Naive thymus-derived CD4-positive, alpha-beta T cell (primary cell): ENCODE measurements around the gene TCL1B. TPM values are rescaled to one million over a fixed set of nuclear protein-coding genes. Genes with fewer than 3 reads are reported as not detected.

ENCODE experiments used
- ATAC-seq: fragments of 150-1000 bp; cut with Tn5 transposase; 2 replicates; pipeline ENCODE4 v1.10.0; 2021; ENCODE audit warnings: mild to moderate bottlenecking, moderate library complexity
- CTCF ChIA-PET: fragments of 350-600 bp; sonication (Branson Sonifier 250); formaldehyde crosslinking; loops from one replicate; lab custom pipeline; 2021; ENCODE audit warnings: antibody characterized with exemption; lab: Charles Lee
- POLR2A ChIA-PET: fragments of 350-600 bp; sonication (Branson Sonifier 250); formaldehyde crosslinking; loops from one replicate; lab custom pipeline; 2021; ENCODE audit warnings: antibody characterized with exemption, inconsistent platforms; lab: Charles Lee
- DNase-seq, 9 donors: peaks; one replicate each; pipeline versions ENCODE4 v3.0.0 to v3.0.0-alpha.2; 2020 to 2022; ENCODE audit warnings: mixed read lengths in 1 of 9
- H3K27ac ChIP-seq: one replicate; pipeline ENCODE4 v1.7.0; 2013; ENCODE audit warnings: mild to moderate bottlenecking, low read depth, low read length, moderate library complexity
- H3K27me3 ChIP-seq, 2 donors: one replicate each; pipeline ENCODE4 v1.7.0; 2013; ENCODE audit warnings: low read length in 2 of 2, mild to moderate bottlenecking in 2 of 2, moderate library complexity in 2 of 2; ENCODE audit not compliant: control insufficient read depth in 2 of 2, insufficient read depth in 2 of 2
- H3K36me3 ChIP-seq, 3 experiments: 1 replicate in 2 of 3; 2 replicates in 1 of 3; pipeline ENCODE4 v1.7.0; 2013; ENCODE audit warnings: low read length in 3 of 3, mild to moderate bottlenecking in 3 of 3, moderate library complexity in 1 of 3; ENCODE audit not compliant: insufficient read depth in 3 of 3, control insufficient read depth in 2 of 3
- H3K4me1 ChIP-seq, 2 donors: one replicate each; pipeline ENCODE4 v1.7.0; 2013; ENCODE audit warnings: low read length in 2 of 2, mild to moderate bottlenecking in 2 of 2, moderate library complexity in 1 of 2; ENCODE audit not compliant: control insufficient read depth in 2 of 2, insufficient read depth in 2 of 2
- H3K4me3 ChIP-seq: 2 replicates; pipeline ENCODE4 v1.7.0; 2013; ENCODE audit warnings: mild to moderate bottlenecking, low read length
- H3K9me3 ChIP-seq, 3 experiments: 1 replicate in 2 of 3; 2 replicates in 1 of 3; pipeline ENCODE4 v1.7.0; 2013; ENCODE audit warnings: low read length in 3 of 3; ENCODE audit not compliant: control insufficient read depth in 2 of 3
- H3K27ac Mint-ChIP-seq, 9 donors: one replicate each; pipeline ENCODE4 v1.8.0; 2020 to 2022; ENCODE audit warnings: mixed read lengths in 9 of 9, mild to moderate bottlenecking in 8 of 9, moderate library complexity in 5 of 9, inconsistent platforms in 2 of 9
- H3K27me3 Mint-ChIP-seq, 5 donors: one replicate each; pipeline ENCODE4 v1.8.0; 2021 to 2022; ENCODE audit warnings: mixed read lengths in 5 of 5, mild to moderate bottlenecking in 1 of 5
- H3K36me3 Mint-ChIP-seq, 5 donors: one replicate each; pipeline ENCODE4 v1.8.0; 2020 to 2022; ENCODE audit warnings: mixed read lengths in 5 of 5, mild to moderate bottlenecking in 3 of 5, inconsistent platforms in 1 of 5
- H3K4me1 Mint-ChIP-seq, 7 donors: one replicate each; pipeline ENCODE4 v1.8.0; 2020 to 2022; ENCODE audit warnings: mixed read lengths in 7 of 7, mild to moderate bottlenecking in 3 of 7, inconsistent platforms in 1 of 7
- H3K4me3 Mint-ChIP-seq, 10 donors: one replicate each; pipeline ENCODE4 v1.8.0; 2020 to 2022; ENCODE audit warnings: mild to moderate bottlenecking in 10 of 10, mixed read lengths in 10 of 10, moderate library complexity in 6 of 10, inconsistent platforms in 2 of 10
- H3K9me3 Mint-ChIP-seq, 11 donors: one replicate each; pipeline ENCODE4 v1.8.0; 2020 to 2022; ENCODE audit warnings: mixed read lengths in 11 of 11, mild to moderate bottlenecking in 4 of 11, inconsistent platforms in 1 of 11, moderate library complexity in 1 of 11
- intact Hi-C, 2 donors: fragments of 100-400 bp; cut with micrococcal nuclease; formaldehyde crosslinking; loops; one replicate each; pipeline ENCODE4 v1.15.1; 2023
- polyA plus RNA-seq, 2 donors: library from polyadenylated mRNA; unstranded; fragments of 300-500 nt; fragmentation: Illumina TruSeq; gene quantifications; one replicate each; pipeline ENCODE4 v1.2.3, GENCODE V29; 2021
- total RNA-seq, 6 experiments: library from RNA in 5 of 6; stranded (reverse) in 5 of 6; gene quantifications; 1 replicate in 5 of 6; 2 replicates in 1 of 6; pipeline ENCODE4 v1.2.3 and lab custom pipeline; 2021 to 2026

TCL1B gene
- total and polyA plus RNA-seq, 7 experiments from 2014 or later = 0.54 TPM; not detected in 6

DNA sequence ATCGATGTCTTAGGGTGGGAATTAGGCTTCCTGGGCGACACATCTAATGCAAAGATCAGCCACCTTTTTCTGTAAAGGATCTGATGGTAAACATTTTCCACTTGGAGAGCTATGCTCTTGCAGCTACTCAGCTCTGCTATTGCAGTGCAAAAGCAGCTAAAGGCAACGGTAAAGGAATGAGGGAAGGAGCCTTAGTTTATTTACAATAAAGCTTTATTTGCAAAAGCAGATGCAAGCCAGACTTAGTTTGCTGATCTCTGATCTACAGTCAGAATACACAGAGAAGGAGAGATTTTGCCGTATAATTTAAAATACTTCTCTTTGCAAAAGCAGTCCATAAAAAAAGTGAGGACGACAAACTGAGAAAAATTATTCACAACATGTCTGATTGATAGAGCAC lies 3.2 kb downstream of the TCL1B start:
- no peak overlapping the region for H3K4me3 Mint-ChIP-seq
- peaks cover 0 to 1% (median 0%) of the 10 kb centered on the region in 11 donors for H3K9me3 Mint-ChIP-seq
- H3K27me3 ChIP-seq = no peaks in the 10 kb centered on the region
- ATAC-seq (no peak), DNase-seq (no peak)
- CTCF ChIA-PET = no interaction called here
- peaks cover 2 to 38% (median 13%) of the 10 kb centered on the region in 5 donors for H3K27me3 Mint-ChIP-seq
- peak overlapping the region in 1 of 9 donors; percentile 2 for H3K27ac Mint-ChIP-seq
- no peaks in the 10 kb centered on the region for H3K36me3 Mint-ChIP-seq
- H3K4me1 ChIP-seq = no peaks in the 10 kb centered on the region
- H3K27ac ChIP-seq = no peak overlapping the region
- H3K9me3 ChIP-seq = no peaks in the 10 kb centered on the region
- intact Hi-C loops = no loop called here
- POLR2A ChIA-PET = no interaction called here
- no peaks in the 10 kb centered on the region for H3K4me1 Mint-ChIP-seq
- no peak overlapping the region for H3K4me3 ChIP-seq
- H3K36me3 ChIP-seq = no peaks in the 10 kb centered on the region

DNA sequence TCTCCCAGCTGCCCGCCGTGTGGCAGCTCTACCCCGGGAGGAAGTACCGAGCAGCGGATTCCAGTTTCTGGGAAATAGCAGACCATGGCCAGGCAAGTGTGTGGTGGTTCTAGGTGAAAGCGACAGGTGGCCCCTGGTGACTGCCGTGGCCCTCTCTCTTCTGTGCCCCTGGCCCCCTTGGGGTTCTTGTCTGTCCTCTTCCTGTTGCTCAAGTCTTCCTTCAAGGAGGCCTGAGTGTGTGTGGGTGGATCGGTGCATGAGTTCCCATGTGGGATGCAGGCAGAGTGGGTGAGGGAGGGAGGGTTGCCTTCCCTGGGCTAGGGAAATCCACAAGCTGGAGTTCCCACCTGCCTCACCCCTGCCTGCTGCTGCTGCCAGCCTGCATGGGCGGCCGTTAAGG lies 4.6 kb downstream of the TCL1B start:
- intact Hi-C loops = no loop called here
- Histone ChIP-seq H3K36me3 (no peaks in the 10 kb centered on the region), H3K27ac (no peak overlapping the region), H3K9me3 (no peaks in the 10 kb centered on the region), H3K4me3 (no peak overlapping the region), H3K4me1 (no peaks in the 10 kb centered on the region), H3K27me3 (no peaks in the 10 kb centered on the region)
- CTCF ChIA-PET = no interaction called here
- H3K27me3 Mint-ChIP-seq = peaks cover 3 to 31% (median 13%) of the 10 kb centered on the region in 5 donors
- DNase-seq (no peak), ATAC-seq (no peak)
- POLR2A ChIA-PET = no interaction called here
- H3K4me3 Mint-ChIP-seq = no peak overlapping the region
- H3K27ac Mint-ChIP-seq = no peak overlapping the region
- H3K36me3 Mint-ChIP-seq = no peaks in the 10 kb centered on the region
- no peaks in the 10 kb centered on the region for H3K4me1 Mint-ChIP-seq
- H3K9me3 Mint-ChIP-seq = peaks cover 0 to 1% (median 0%) of the 10 kb centered on the region in 11 donors

- no peaks in the 10 kb centered on the region for H3K27me3 ChIP-seq
- ATAC-seq = no peak
- no peaks in the 10 kb centered on the region for H3K36me3 ChIP-seq
- no peak overlapping the region for H3K4me3 ChIP-seq
- DNase-seq = no peak
- Mint-ChIP-seq H3K4me3 (no peak overlapping the region), H3K36me3 (no peaks in the 10 kb centered on the region), H3K27ac (no peak overlapping the region), H3K9me3 (peaks cover 0 to 1% (median 0%) of the 10 kb centered on the region in 11 donors), H3K4me1 (no peaks in the 10 kb centered on the region), H3K27me3 (peaks cover 5 to 38% (median 15%) of the 10 kb centered on the region in 5 donors)
- ChIA-PET CTCF (no interaction called here), POLR2A (no interaction called here)
- no peak overlapping the region for H3K27ac ChIP-seq
- H3K9me3 ChIP-seq = no peaks in the 10 kb centered on the region
- H3K4me1 ChIP-seq = no peaks in the 10 kb centered on the region
- intact Hi-C loops = no loop called here
Observed at GRCh38 chr14:95691591-95691990, 5.4 kb downstream of the TCL1B start.

- no peak for DNase-seq
- Mint-ChIP-seq H3K36me3 (no peaks in the 10 kb centered on the region), H3K27me3 (peaks cover 5 to 37% (median 17%) of the 10 kb centered on the region in 5 donors), H3K4me1 (no peaks in the 10 kb centered on the region), H3K27ac (no peak overlapping the region), H3K9me3 (no peaks in the 10 kb centered on the region), H3K4me3 (no peak overlapping the region)
- no peak for ATAC-seq
- no peaks in the 10 kb centered on the region for H3K36me3 ChIP-seq
- CTCF ChIA-PET = no interaction called here
- no peak overlapping the region for H3K27ac ChIP-seq
- intact Hi-C loops = no loop called here
- H3K27me3 ChIP-seq = no peaks in the 10 kb centered on the region
- POLR2A ChIA-PET = no interaction called here
- no peaks in the 10 kb centered on the region for H3K9me3 ChIP-seq
- no peaks in the 10 kb centered on the region for H3K4me1 ChIP-seq
- no peak overlapping the region for H3K4me3 ChIP-seq
Observed at GRCh38 chr14:95692109-95692508, 5.9 kb downstream of the TCL1B start.

GRCh38 chr14:95695051-95695450 lies 8.8 kb downstream of the TCL1B start:
- no peak for ATAC-seq

GRCh38 chr14:95695913-95696312 lies 9.7 kb downstream of the TCL1B start:
- POLR2A ChIA-PET = no interaction called here
- H3K9me3 ChIP-seq = no peaks in the 10 kb centered on the region
- DNase-seq = no peak
- no peaks in the 10 kb centered on the region for H3K4me1 ChIP-seq
- Mint-ChIP-seq H3K4me1 (peaks cover 0 to 2% (median 0%) of the 10 kb centered on the region in 7 donors), H3K27me3 (peaks cover 20 to 56% (median 26%) of the 10 kb centered on the region in 5 donors), H3K9me3 (no peaks in the 10 kb centered on the region), H3K36me3 (no peaks in the 10 kb centered on the region), H3K4me3 (no peak overlapping the region), H3K27ac (no peak overlapping the region)
- intact Hi-C loops = no loop called here
- no peak for ATAC-seq
- no peak overlapping the region for H3K4me3 ChIP-seq
- H3K27ac ChIP-seq = no peak overlapping the region
- CTCF ChIA-PET = no interaction called here
- H3K27me3 ChIP-seq = no peaks in the 10 kb centered on the region
- H3K36me3 ChIP-seq = no peaks in the 10 kb centered on the region

More at GRCh38 chr14:95695051-95695450, 8.8 kb downstream of the TCL1B start:
- H3K27ac Mint-ChIP-seq = no peak overlapping the region
- intact Hi-C loops = no loop called here
- no peaks in the 10 kb centered on the region for H3K27me3 ChIP-seq
- no peaks in the 10 kb centered on the region for H3K36me3 Mint-ChIP-seq
- ChIA-PET CTCF (no interaction called here), POLR2A (no interaction called here)
- peaks cover 13 to 48% (median 21%) of the 10 kb centered on the region in 5 donors for H3K27me3 Mint-ChIP-seq
- H3K36me3 ChIP-seq = no peaks in the 10 kb centered on the region
- peaks cover 0 to 2% (median 0%) of the 10 kb centered on the region in 7 donors for H3K4me1 Mint-ChIP-seq
- no peak for DNase-seq
- H3K4me3 Mint-ChIP-seq = no peak overlapping the region
- H3K9me3 Mint-ChIP-seq = no peaks in the 10 kb centered on the region
- H3K4me1 ChIP-seq = no peaks in the 10 kb centered on the region
- no peaks in the 10 kb centered on the region for H3K9me3 ChIP-seq
- no peak overlapping the region for H3K27ac ChIP-seq
- H3K4me3 ChIP-seq = no peak overlapping the region

- no peak overlapping the region for H3K4me3 ChIP-seq
- ATAC-seq (no peak), DNase-seq (no peak)
- H3K27ac ChIP-seq = no peak overlapping the region
- H3K27me3 ChIP-seq = no peaks in the 10 kb centered on the region
- no peaks in the 10 kb centered on the region for H3K9me3 ChIP-seq
- Mint-ChIP-seq H3K27me3 (peaks cover 23 to 60% (median 30%) of the 10 kb centered on the region in 5 donors), H3K27ac (no peak overlapping the region), H3K9me3 (no peaks in the 10 kb centered on the region), H3K4me1 (peaks cover 0 to 2% (median 0%) of the 10 kb centered on the region in 7 donors), H3K4me3 (no peak overlapping the region), H3K36me3 (no peaks in the 10 kb centered on the region)
- intact Hi-C loops = no loop called here
- ChIA-PET CTCF (no interaction called here), POLR2A (no interaction called here)
- no peaks in the 10 kb centered on the region for H3K4me1 ChIP-seq
- H3K36me3 ChIP-seq = no peaks in the 10 kb centered on the region
Observed at GRCh38 chr14:95696741-95697140, 10.5 kb downstream of the TCL1B start.
